GM18519 (cell line): ENCODE results near the gene LBH.

Experiments used
- ATAC-seq: cut with Tn5 transposase; IDR thresholded peaks from one replicate; pipeline ENCODE4 v1.9.1; 2021; ENCODE audit warnings: mild to moderate bottlenecking, moderate library complexity; ENCODE audit not compliant: unreplicated experiment, low FRiP score

The LBH gene

DNA sequence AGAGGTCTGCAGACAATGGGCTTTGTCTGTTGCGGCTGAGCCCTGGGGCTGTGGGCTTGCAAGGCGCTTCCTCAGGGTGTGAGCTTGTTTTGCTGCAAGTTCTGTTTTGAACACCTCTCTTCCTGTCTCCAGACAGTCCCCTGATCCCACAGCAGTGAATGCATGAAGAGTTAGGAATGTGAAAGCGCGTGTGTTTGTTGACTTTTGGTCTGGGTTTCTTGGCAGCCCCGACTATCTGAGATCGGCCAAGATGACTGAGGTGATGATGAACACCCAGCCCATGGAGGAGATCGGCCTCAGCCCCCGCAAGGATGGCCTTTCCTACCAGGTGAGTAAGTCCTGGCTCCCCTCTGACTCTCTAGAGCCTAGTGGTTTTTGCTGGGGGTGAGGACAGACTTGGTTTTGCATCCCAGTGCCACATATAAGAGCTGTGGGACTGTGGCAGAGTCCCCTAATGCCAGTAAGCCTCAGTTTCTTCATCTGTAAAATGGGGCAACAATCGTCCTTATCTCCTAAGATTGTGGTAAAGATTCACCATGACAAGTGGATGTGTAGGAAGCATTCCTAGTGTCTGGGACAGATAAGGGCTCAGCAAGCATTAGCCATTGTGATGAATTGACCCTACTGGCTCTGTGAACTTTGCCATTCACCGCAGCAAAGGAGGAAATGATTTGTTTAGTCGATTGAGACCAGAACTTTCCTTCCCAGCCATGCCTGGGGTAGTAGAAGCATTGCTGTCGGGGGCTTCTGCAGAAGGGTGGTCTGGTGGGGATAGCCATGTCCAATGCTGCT is 3.0 kb downstream of the LBH start:
- no peak for ATAC-seq

DNA sequence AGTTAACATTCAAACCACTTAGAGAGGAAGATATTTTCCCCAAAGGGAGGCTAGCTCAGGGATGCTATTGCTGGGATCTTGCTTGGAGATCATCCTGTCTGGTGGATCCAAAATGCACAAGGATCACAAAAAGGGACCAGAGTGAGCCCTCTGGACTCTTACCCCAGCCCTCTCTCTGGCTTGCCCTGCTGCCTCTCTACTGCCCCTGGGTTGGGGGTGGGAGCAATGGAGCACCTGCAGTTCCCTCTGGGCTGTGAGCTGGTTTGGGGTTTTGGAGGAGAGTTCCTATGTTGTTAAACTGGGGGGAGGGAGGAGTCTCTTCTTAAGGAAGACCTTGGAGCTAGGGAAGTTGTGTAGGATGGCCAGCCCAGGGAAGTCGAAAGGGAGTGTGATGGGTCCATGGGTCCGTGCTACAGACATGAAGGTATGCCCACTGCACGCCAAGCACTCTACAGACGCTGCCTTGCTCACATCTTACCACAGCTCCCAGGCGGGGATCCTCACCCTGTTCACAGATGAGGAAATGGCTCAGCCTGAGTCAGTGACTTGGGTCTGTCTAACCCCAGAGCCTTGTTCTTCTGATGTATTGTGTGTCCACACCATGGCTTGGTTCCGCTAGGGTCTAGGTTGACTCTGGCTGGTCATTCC is 3.8 kb downstream of the LBH start:
- ATAC-seq: no peak

- ATAC-seq: no peak
These were observed 4.7 kb downstream of the LBH start for GRCh38 chr2:30235859-30236535.

- no peak for ATAC-seq
These were observed 5.4 kb downstream of the LBH start for GRCh38 chr2:30236591-30237238.

DNA sequence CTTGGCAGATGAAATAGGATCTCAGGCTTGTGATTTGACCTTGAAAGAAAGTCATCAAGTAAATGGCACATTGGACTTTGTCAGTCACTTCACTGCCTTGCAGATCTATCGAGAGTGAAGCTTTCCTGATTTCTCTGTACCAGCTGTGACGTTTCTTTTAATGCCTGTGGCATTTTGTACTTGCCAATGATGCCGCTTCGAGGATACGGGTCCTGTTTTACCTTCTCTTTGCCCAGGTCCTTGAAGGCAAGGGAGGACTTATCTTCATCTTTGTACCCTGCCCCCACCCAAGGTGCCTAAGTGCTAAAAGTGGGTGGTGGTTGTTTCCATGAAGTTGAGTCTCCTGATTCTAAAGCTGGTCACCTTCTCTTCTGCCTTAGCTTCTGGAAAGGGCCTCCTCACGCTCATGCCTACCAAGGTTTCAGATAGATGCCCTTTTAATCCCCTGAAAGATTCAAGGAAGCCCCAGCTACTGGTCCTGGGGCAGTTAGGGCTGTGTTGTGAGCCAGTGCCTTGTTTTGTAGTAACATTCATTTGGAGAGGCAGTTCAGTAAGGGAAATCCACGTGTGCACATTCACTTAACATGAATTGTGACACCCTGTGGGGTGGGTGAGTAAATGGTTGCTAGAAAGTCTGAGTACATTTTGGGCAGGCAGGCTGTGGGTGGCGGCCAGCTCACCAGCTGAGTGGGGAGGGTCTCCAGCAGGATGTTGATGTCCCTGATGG is 6.1 kb downstream of the LBH start:
- ATAC-seq: no peak

DNA sequence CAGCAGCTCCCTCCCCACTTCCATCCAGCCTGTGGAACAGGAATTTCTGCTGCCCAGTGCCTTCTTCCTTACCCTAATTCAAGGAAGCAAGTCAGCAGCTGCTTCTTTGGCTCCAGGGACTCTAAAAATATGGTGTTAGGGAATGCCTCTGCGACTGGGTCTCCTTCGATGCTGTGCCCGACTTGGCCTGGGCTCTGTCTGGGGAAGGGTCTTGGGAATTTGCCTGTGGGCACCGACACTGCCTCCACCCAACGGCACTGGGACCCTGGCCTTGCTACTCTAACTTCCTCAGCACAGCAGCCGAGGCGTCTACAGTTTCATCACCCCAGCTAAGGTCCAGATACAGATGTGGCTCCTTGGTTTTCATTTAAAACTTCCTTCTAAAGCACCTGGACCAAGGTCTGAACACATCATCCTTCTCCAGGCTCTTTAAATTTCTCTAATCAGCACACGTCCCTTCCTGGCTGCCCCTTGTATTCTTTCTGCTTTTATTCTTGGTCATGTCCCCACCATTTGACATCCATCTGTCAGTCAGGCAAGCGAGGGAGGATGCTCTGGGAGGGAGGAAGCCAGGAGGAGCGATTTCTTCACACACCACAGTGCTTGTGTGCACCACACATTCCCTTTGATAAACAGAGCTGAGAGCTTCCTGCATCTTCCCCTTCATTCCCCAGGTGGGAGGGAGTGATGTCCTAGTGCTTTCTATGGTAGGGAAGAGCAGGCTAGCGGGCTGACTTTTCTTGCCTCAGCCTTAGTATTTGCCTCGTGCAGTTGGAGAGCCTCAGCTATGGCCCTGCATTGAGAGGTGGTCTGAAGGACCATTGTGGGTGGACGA is 6.8 kb downstream of the LBH start:
- ATAC-seq: no peak

DNA sequence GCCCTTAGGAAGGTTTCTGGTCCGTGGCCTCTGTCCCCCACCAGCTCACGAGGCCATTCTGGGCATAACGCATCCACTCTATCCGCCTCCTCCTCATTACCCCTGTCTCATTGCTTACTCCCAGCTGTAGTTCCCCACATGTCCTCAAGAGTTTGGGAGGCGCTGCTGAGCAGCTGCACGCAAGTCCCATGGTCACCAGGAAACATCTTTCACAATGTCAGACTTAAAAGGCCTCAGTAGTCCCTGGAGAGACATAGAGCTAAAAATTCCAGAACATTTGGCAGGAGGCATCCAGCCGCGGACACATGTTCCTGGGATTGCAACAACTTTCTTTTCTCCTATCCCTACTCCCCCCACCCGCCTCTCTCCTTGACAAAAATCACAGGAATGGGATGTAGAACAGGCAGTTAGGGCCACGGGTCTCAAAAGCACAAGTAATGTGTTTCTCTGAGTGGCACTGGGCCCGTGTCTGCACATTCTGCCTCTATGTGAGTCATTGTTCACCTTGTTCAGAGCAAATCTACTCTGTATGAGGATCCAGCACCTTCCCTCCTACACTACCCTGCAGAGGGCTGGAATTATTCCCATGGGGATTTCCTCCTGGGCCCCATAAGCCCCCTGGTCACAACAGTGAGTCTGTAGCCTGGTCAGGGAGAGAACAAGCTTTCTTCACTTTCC is 8.1 kb downstream of the LBH start:
- no peak for ATAC-seq

GRCh38 chr2:30239986-30240752 is 8.8 kb downstream of the LBH start:
- no peak for ATAC-seq

GRCh38 chr2:30243231-30243630 is 11.9 kb downstream of the LBH start:
- ATAC-seq: no peak

- ATAC-seq: no peak
These were observed 14.0 kb downstream of the LBH start for GRCh38 chr2:30245364-30245763.

DNA sequence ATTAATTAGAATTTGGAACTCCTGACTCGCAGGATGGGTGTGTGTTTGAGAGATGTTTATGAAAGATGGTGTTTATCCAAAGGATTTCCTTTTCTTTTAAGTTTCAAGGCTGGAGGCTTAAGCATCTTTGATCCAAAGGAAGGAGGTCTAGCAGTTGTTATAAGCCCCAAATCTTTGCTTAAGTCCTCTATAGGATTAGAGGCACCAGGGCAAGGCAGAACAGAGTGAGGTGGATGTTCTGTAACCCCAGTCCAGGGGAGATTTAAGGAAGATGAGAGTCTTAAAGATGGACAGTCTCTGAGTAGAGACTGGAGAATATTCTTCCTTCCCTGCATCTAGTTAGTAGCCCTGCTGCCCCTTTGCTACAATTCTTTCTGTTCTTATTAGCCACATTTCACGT is 17.5 kb downstream of the LBH start:
- ATAC-seq: no peak

DNA sequence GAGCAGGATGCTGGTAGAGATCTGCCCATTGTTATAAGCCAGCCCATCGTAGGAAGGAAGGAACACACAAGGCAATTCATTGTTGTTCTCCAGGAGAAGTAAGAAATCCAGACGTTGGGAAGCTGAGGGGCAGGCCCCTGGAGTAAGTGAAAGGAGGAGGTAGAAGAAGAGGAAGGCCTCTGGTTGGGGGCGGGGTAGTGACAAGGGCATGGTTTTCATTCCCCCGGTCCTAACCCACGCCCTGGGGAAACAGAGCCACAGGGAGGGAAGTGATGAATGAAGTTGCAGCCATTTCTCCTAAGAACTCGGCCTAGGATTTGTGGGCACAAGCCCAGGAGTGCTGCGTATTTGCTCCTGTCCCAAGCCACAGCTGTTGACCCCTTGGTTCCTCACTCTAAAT is 18.0 kb downstream of the LBH start:
- ATAC-seq: no peak

GRCh38 chr2:30250421-30250820 is 19.1 kb downstream of the LBH start:
- no peak for ATAC-seq

GRCh38 chr2:30252723-30253701 is 21.7 kb downstream of the LBH start:
- ATAC-seq: no peak

DNA sequence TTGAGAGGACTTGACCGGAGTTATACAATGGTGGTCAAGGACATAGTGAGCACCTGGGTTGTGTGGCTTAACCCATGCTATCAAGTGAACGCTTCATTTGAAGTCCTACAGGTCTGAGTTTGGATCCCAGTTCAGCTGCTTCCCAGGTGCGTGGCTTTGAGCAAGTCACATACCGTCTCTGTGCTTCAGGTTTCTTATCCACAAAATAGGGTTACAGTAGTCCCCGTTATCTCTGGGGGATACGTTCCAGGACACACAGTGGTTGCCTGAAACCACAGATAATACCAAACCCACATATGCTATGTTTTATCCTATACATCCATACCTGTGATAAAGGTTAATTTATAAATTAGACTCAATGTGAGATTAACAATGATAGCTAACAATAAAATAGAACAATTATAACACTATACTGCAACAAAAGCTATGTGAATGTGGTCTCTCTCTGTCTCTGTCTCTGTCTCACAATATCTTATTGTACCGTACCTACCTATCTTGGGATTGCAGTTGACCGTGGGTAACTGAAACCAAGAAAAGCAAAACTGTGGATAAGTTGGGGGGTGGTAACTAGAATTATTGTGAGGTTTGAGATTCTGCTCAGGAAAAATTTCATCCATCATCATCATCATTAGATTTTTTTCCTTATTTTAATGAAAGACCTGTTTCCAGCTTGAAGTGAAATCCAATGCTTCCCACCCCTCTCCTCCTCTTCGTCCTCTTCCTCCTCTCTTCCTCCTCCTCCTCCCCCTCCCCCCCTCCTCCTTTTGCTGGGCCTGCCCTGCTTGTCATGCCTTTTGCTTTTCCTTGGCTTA is 22.7 kb downstream of the LBH start:
- ATAC-seq: no peak

DNA sequence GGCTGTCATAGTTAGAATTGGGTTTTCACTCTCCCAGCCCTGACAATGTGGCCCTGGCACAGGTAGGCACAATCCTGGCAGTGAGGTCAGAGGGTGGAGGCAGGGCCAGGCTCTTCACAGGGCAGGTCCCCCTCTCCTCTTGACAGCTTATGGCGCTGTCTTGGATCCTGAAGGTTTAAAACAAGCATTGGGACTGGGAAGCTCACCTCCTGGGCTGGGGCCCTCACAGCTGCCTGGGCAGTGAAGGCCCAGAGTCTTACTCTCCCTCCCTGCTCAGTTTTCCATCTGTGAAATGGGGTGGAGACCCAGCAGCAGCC is 23.3 kb downstream of the LBH start:
- ATAC-seq: no peak

DNA sequence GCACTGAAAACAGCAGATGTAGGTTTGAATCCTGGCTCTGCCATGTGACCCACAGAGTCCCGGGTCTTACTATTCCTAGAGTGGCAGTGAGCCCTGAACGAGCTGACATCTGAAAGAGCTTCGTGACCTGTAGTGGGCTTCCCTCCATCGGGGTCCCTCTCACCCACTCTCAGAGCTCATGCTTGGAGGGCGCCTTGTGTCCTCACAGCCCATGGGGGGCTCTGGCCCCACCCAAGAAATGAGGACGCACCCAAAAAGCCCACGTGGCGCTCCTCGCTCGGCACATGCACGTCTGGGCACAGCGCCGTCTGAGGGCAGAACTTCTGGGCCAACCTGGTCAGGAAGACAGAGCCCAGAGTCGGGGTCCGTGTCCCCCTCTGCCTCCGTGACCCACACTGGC is 23.7 kb downstream of the LBH start:
- no peak for ATAC-seq
